ENCODE measurements around the gene MPIG6B.
A peak's percentile ranks its signal among the peaks of the same experiment; 100 is the strongest.

The MPIG6B gene

DNA sequence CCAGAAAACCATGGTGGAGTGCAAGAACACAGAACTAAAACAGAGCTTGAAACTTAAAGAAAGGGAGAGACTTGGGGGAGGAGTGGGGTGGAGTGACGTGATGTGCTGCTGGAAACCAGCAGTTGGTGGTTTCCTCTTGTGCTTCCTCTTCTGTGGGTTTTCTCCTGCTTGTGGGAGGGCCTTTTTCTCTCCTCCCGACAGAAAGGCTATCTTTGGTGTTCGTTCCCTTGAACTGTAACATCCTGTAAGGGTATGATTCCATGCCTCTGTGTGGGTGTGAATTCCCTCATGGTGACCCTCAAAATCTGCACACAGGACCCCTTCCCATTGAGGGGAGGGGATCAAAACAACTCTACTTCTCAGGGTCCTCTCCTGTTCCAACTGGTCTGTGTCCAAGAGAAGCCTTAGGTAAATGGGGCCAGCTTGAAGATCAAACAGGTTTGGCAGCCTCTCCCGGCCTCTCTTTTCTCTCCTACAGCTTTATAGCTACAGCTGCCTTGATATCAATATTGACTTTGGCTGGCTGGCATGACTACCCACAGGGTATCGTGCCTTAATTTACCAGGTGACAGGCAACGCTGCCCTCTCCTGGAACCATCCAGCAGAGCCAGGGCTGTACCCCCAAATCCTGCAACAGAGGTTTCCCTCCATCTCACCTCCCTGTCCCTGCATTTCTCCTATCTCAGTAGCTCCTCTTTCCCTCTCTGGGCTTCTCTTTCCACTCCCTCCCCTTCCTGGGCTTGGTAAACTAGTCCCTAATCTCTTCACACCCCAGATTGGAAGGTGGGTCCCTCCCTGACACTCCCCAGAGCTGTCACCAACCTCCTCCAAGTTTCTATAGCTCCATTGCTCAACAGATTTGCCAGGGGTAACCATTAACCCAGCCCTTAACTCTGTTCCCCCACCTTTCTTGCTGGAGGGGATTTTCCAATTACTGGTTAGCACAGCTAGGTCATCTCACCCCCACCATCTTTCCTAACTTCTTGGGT is 15.1 kb downstream of the MPIG6B start:
- peak in 1 of 2 donors; percentile 39 for DNase-seq (ENCODE audit: low read depth in 2 of 2)

DNA sequence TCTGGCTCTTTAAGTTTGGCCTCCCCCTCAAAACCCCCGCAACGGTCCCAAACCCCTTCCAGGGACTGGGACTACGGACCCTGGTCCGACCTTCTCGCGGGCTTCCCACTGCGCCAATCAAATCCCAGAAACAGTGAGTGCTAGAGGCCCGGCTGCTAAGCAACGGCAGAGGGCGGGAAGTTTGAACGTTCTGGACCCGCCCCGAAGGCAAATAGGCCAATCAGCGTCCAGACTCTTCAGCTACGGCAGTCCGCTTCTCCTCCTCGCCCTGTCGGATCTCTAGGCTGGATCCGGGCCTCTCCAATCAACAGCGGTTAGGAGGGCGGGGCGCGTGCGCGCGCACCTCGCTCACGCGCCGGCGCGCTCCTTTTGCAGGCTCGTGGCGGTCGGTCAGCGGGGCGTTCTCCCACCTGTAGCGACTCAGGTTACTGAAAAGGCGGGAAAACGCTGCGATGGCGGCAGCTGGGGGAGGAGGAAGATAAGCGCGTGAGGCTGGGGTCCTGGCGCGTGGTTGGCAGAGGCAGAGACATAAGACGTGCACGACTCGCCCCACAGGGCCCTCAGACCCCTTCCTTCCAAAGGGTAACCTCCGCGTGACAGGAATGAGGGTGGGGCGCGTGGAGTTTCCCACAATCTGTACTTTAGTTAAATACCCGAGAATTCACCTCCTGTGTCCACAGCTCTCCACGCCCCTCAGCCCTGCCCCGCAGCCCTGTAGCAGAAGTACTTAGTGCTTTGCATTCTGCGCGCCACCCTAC is 16.6 kb downstream of the MPIG6B start, which contains the start of gene MSH5:
Gene MSH5, plus strand, starts transcription at position 367 of the 758 bp plus-strand sequence. CDS start 462 bp downstream, outside the sequence.
- DNase-seq (ENCODE audit: low read depth in 2 of 2) = peak; percentile 87 to 91

DNA sequence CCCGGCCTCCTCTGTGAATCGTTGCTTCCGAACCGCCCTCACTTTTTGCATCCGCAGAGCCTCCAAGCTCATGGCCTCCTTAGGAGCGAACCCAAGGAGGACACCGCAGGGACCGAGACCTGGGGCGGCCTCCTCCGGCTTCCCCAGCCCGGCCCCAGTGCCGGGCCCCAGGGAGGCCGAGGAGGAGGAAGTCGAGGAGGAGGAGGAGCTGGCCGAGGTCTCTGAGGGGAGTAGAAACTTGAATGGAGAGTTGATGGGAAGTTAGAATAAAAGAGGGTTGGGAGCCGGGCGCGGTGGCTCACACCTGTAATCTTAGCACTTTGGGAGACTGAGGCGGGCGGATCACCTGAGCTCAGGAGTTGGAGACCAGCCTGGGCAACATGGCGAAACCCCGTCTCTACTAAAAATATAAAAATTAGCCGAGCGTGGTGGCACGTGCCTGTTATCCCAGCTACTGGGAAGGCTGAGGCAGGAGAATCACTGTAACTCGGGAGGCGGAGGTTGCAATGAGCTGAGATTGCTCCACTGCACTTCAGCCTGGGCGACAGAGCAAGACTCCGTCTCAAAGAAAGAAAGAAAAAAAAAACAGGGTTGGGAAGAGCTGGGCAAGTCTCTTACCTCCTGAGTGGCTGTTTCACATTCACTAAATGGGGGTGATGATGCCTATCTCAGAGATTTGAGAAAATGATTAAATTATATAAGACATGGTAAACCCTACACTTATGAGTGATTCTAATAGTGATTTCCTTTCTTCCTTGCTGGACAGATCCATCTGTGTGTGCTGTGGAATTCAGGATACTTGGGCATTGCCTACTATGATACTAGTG is 17.4 kb downstream of the MPIG6B start:
- no peak for DNase-seq (ENCODE audit: low read depth in 2 of 2)

DNA sequence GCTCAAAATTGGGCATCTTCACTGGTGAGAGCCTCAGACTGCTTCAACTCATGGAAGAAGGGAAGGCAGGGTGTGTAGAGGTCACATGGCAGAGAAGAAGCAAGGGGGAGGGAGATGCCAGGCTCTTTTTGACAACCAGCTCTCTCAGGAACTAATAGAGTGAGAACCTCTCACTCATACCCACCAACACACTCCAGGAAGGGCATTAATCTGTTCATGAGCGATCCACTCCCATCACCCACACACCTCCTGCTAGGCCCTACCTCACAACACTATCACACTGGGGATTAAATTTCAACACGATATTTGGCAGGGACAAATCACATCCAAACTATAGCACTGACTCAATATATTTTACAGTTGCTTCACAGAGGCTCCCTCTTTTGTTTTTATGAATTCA is 18.6 kb downstream of the MPIG6B start:
- no peak for DNase-seq (ENCODE audit: low read depth in 2 of 2)

DNA sequence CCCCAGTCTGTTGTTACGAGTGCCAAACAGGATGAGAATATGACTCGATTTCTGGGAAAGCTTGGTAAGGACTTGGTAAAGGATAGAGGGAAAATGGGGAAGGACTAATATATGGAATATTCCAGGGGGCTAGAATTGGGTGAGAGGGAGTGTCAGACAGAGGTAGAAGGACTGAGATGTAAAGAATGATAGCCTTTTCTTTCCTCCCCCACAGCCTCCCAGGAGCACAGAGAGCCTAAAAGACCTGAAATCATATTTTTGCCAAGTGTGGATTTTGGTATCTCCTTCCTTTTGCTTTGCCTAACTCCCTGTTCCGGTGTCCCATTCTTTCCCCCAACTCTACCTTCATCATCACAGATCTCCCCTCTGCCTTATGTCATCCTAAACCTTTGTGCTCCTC is 19.7 kb downstream of the MPIG6B start:
- no peak for DNase-seq (ENCODE audit: low read depth in 2 of 2)

DNA sequence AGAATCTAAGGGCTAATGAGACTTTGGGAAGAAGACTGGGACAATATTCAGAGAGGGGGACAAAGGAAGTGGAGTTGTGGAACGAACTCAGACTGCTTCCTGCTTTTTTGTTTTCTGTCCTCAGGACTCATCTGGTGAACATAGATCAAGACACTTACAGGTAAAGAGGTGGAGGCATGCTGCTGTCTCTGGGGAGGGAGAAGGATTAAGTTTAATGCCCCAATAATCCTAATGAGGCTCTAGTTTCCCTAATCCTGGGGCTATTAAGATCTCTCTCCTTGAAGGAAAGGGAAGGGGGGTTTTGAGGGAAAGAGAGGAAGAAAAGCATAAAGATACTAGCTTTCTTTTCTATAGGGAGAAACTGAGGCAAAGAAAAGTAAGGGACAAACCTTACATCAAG is 21.2 kb downstream of the MPIG6B start:
- no peak for DNase-seq (ENCODE audit: low read depth in 2 of 2)

DNA sequence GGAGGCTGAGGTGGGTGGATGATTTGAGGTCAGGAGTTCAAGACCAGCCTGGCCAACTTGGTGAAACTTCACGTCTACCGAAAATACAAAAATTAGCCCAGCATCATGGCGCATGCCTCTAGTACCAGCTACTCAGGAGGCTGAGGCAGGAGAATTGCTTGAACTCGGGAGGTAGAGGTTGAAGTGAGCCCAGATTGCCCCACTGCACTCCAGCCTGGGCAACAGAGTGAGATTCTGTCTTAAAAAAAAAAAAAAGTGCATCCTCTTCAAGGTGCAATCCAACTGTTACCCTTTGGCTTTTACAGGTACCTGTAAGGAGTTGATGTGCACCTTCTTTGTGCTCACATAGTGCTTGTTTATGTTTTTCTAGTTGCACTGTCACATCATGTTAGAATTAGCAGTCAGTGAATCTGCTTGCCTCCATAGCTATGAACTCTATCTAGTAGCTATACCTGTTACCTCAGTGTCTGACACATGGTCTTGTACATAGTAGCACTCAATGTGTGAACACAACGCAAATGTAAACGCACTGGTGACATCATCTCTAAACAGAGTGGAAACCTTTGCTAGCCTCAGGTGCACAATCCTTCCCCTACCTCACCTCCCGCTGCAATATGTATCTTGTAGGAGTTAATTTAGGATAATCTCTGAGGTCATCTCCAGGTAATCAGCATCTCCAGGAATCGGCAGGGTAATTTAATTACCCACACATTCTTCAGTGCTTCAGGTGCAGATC is 26.3 kb downstream of the MPIG6B start:
- no peak for DNase-seq (ENCODE audit: low read depth in 2 of 2)

DNA sequence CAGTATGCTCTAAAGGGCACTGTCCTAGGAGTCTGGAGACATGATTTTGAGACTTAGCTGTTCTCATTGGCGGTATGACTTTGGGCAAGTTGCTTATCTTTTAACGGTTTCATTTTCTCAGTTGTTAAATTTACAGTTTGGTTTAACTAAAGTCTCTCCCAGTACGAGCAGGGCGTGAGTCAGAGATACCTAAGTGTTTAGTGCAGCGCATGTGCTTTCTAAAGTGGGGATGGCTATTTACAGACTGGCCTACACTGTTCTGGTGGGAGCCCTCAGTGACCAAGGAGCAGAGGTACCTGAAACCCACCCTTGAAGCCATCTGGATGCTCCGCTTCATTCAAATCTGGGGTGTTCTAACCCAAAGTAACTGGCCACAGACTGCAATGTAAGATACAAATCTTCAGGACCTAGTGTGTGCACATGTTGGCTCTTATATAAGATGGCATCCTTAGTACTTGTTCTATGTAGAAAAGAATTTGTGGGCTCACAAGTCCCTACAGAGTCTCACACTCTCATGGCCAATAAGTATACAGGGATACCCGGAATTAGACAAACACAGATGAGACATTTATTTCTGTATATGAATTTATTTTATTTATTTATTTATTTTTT is 27.3 kb downstream of the MPIG6B start:
- DNase-seq (ENCODE audit: low read depth in 2 of 2) = no peak

DNA sequence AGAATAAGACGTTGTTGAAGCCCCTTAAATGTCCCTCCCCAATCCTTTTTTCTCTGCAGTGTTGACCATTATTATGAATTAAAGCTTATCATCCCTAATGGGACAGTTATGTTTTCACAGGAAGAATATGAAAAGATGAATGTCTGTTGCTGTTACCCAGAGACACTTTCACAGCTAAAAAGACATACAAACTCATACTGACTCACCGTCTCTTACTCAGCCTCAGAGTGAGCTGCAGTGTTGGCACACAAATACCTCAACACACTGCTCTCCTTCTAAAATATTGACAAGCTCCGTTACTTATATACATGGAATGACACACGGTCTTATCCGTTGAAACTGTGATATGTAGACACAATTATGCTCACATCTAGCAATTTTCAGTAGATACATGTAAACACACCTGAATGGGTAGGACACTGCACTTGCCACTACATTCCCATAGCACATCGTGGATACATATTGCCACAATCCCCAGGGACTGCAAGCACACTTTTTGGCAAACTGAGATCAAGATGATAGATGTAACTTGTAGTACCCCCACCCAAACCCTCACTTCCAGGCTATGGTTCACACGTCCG is 29.7 kb downstream of the MPIG6B start:
- DNase-seq (ENCODE audit: low read depth in 2 of 2) = no peak

DNA sequence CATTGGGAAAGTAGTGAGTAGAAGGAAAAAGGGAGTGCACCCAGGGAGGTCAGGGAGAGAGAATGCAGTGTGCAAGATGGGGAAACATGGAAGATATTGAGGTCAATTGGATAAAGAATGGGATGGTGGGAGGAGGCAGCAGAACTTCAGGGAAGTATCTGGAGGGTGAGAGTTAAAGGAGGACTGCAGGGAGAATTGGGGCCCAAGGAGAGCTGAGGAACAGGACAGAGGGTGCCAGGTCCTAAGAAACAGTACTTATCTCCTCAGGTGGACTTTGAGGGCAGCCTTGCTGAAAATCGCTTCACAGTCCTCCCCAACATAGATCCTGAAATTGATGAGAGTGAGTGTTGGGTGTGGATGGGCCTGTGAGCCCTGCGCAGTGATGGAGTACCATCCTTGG is 35.1 kb downstream of the MPIG6B start:
- no peak for DNase-seq (ENCODE audit: low read depth in 2 of 2)

DNA sequence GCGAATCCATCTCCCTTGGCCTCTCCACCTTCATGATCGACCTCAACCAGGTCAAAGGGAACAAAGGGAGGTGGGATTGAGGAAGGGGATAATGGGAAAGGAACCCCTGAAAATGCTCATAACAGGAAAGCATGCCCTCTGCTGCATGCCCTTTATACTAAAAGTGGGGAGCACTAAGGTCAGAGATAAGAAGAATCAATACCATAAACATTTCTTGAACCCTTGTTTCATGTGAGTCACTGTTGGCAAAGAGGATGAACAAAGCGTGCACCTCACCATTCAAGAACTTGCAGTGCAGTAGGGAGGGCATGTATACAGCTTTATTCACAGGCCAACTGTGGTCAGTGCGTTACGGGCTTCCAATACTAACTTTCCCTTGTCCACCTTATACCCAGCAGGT is 37.6 kb downstream of the MPIG6B start:
- DNase-seq (ENCODE audit: low read depth in 2 of 2) = no peak

DNA sequence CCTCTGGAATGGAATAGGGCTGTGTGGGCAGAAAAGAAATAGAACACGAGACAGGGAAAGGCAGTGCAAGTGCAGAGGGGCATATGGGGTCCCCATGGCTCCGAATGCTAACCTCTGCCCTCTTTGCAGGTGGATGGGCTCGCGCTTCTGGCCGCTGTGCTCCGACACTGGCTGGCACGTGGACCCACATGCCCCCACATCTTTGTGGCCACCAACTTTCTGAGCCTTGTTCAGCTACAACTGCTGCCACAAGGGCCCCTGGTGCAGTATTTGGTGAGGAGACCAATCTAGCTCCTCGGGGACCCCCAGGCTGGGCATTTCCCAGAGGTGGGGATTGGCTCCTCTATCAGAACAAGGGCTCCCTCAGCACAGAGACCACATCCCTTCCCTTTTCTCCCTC is 38.2 kb downstream of the MPIG6B start:
- DNase-seq (ENCODE audit: low read depth in 2 of 2) = no peak

DNA sequence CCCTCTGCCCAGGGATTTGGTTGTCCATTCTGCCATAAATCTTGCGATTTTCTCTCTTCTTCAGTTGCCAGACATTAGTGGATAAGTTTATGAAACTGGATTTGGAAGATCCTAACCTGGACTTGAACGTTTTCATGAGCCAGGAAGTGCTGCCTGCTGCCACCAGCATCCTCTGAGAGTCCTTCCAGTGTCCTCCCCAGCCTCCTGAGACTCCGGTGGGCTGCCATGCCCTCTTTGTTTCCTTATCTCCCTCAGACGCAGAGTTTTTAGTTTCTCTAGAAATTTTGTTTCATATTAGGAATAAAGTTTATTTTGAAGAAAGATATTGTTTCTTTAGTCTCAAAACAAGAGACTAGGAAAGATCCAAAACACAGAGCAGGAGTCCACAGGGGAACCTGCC is 39.2 kb downstream of the MPIG6B start, which contains the start of gene SAPCD1:
Gene SAPCD1, plus strand, starts transcription at position 301 of the 400 bp plus-strand sequence. CDS start 399 bp downstream, outside the sequence.
- DNase-seq (ENCODE audit: low read depth in 2 of 2) = no peak

DNA sequence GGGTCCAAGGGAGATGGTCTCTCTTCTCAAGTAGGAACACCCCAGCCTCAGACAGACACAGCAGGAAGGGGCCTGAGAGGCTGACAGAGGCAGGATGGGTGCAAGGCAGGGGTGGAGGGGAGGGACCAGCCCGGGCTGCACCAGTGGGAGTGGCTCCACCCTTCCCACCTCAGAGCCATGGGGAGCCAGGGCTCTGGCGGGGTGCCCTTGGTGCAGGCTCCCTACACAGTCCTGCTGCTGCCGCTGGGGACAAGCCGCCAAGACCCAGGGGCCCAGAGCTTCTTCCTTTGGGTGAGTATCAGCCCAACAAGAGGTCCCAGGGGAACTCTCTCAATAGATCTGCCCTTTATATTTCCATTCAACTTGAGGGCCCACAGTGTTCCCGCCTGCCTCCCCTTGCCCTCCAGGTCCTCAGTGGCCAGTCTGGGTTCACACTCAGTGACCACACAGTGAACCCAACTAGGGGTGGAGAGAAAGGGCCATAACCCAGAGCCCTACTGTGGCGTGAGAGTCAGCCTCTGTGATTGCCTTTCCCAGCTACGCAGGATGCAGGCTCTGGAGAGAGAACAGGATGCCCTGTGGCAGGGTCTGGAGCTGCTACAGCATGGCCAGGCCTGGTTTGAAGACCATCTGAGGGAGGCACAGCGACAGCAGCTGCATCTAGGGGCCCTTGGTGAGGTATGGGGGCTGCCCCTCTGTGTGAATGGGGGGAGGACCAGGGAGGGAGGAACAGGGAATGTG is 39.9 kb downstream of the MPIG6B start:
- no peak for DNase-seq (ENCODE audit: low read depth in 2 of 2)

DNA sequence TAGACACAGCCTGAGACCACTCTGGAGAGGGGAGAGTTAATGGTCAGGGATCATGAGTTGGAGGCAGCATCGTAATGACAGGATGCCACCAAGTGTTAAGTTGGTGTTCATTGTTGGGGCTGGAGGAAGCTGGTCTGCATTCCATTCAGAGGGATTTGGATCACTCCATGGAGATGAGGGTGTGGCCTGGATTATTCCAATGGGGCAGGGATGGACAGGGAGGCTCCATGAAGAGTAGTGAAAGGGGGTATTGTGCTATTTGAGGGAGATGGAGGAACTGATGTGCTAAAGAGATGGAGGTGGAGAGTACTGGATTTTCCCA is 40.4 kb downstream of the MPIG6B start:
- no peak for DNase-seq (ENCODE audit: low read depth in 2 of 2)

DNA sequence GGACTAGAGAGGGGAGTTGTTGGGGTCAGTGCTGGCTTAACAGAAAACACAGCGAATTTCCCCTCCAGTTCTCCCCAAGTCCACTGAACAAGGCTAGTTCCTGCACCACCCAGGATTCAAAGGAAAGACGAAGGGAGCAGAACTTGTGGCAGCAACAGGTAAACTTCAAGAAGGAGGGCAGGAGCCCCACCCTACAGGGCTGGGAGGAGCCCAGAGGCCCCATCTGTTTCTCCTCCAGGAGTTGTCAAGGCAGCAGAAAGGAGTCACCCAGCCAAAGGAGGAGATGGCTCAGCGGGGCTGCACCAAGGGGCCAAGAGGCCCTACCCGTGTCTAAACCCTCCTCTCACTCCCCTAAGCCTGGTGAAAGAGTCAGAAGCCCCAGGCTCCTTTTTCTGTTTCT is 41.0 kb downstream of the MPIG6B start:
- no peak for DNase-seq (ENCODE audit: low read depth in 2 of 2)

DNA sequence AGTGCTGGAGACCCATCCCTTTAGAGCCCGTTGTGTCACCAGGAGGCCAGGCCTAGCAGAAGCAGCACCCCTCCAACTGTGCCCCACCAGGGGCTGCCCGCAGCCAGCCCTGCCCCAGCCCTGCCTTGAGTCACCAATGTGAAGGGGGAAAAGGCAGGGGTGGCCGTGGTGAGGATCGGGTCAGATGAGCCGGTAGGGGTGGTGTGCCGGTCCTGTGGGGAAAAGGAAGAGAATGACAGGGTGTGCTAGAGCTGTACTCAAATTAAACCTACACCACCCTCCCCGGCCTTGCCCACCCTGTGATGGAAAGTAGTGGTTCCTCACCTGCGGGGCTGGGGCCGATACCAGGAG is 42.4 kb downstream of the MPIG6B start:
- DNase-seq (ENCODE audit: low read depth in 2 of 2) = no peak

DNA sequence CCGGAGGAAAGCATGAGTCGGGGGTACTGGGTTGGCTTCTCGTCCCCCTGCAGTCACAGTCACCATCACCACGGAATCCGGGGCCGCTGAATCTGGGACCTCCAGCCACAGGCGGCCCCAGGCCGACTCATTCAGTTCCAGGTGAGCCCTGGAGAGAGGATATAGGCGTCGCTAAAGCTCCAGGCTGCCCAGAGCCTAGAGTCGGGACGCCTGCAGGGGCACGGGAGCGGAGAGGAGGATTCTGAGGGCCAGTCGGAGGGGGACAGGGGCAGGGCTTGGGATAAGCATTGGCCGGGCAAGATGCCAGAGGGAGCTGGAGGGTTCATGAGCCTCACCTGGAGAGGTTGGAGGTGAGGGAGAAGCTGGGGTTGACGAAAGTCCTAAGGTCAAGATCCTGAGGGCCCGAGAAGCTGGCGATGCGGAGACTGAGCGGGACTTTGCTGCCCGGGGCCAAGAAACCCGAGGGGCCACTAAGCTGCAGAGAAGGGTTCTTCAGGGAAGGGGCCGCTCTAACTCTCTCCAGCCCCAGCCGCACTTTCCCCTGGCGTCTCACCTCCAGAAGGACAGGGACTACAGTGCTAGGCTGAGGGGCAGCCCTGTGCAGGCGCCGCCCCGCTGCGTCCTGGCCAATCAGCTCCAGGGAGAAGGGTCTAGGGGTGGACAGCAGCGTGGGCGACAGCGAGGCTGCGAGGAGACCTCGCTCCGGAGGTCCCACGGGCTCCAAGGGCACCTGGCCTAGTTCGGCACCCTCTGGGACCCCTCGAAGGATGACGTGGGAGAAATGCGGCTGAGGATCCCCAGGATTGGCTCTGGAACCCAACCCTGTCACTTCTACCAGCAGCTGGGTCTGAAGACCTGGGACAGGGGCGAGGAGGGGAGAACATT is 43.0 kb downstream of the MPIG6B start:
- DNase-seq (ENCODE audit: low read depth in 2 of 2) = no peak
